Prostate gland (tissue), 2 donors: ENCODE data around the gene SSR4.

ENCODE experiments used
- POLR2A ChIP-seq: fragments of 450-650 bp; IDR thresholded peaks from one replicate; pipeline ENCODE4 v1.6.1; 2016; ENCODE audit warnings: antibody characterized with exemption, mild to moderate bottlenecking
- POLR2AphosphoS5 ChIP-seq: sonication (generic); formaldehyde crosslinking; IDR thresholded peaks from one replicate; pipeline ENCODE4 v1.6.1; 2017; ENCODE audit warnings: antibody characterized with exemption
- TF ChIP-seq, protein P1 (sequence below), 4 experiments: fragments of 200-600 bp in 2 of 4; fragments of 450-650 bp in 2 of 4; sonication (generic) in 2 of 4; IDR thresholded peaks; 1 replicate in 3 of 4; 2 replicates in 1 of 4; pipeline ENCODE4 v1.5.1; 2016 to 2019; ENCODE audit warnings: antibody characterized with exemption in 4 of 4, mild to moderate bottlenecking in 2 of 4, moderate library complexity in 2 of 4

GRCh38 chrX:153829799-153830639 is 35.6 kb downstream of the SSR4 start, which contains the start of gene PDZD4:
- TF ChIP-seq, protein P1, sequence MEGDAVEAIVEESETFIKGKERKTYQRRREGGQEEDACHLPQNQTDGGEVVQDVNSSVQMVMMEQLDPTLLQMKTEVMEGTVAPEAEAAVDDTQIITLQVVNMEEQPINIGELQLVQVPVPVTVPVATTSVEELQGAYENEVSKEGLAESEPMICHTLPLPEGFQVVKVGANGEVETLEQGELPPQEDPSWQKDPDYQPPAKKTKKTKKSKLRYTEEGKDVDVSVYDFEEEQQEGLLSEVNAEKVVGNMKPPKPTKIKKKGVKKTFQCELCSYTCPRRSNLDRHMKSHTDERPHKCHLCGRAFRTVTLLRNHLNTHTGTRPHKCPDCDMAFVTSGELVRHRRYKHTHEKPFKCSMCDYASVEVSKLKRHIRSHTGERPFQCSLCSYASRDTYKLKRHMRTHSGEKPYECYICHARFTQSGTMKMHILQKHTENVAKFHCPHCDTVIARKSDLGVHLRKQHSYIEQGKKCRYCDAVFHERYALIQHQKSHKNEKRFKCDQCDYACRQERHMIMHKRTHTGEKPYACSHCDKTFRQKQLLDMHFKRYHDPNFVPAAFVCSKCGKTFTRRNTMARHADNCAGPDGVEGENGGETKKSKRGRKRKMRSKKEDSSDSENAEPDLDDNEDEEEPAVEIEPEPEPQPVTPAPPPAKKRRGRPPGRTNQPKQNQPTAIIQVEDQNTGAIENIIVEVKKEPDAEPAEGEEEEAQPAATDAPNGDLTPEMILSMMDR (IDR thresholded peaks at IDR 0.05): no peak
- TF ChIP-seq POLR2A: no peak
- no peak for TF ChIP-seq POLR2AphosphoS5
